Loucy (cell line): ENCODE results near the gene PCMTD2.

ENCODE experiments used
- CTCF ChIP-seq: fragments of 200-600 bp; sonication (generic); conservative IDR thresholded peaks from 2 replicates; pipeline ENCODE4 v1.5.1; 2014; ENCODE audit warnings: mild to moderate bottlenecking, antibody characterized with exemption, low read length
- EZH2phosphoT487 ChIP-seq: fragments of 200-600 bp; IDR thresholded peaks from 2 replicates; pipeline ENCODE4 v1.6.1; 2018; ENCODE audit warnings: antibody characterized with exemption, mild to moderate bottlenecking, moderate library complexity, borderline replicate concordance

GRCh38 chr20:64269604-64270411 is 14.3 kb downstream of the PCMTD2 start:
- no peak for TF ChIP-seq CTCF
- no peak for TF ChIP-seq EZH2phosphoT487
